ENCODE data around the gene CAMK1.

CAMK1 gene

GRCh38 chr3:9715136-9715535, 54.6 kb downstream of the CAMK1 start:
- TF ChIP-seq EZH2 (IDR thresholded peaks at IDR 0.05; ENCODE audit: borderline replicate concordance, low read length) (no peak), CTCF (IDR thresholded peaks at IDR 0.05; ENCODE audit: low read length) (no peak)
- Histone ChIP-seq H3K36me3 (ENCODE audit: insufficient read depth, low read length) (no peaks in the 10 kb centered on the region), H3K79me2 (ENCODE audit: insufficient read depth, low read length) (no peaks in the 10 kb centered on the region), H3K27me3 (ENCODE audit: insufficient read depth, low read length) (peaks cover 13% of the 10 kb centered on the region), H3F3A (ENCODE audit: insufficient read depth, low read length) (no peaks in the 10 kb centered on the region), H3K27ac (ENCODE audit: low read depth, low read length, poor library complexity, severe bottlenecking) (no peak overlapping the region), H4K20me1 (ENCODE audit: insufficient read depth, low read length) (no peaks in the 10 kb centered on the region), H2AFZ (ENCODE audit: low read length) (no peak overlapping the region), H3K9me2 (ENCODE audit: low read depth, low read length) (no peaks in the 10 kb centered on the region), H3K4me3 (ENCODE audit: low read depth, low read length, poor library complexity, severe bottlenecking) (no peak overlapping the region), H3K4me1 (ENCODE audit: insufficient read depth, low read length, severe bottlenecking) (no peaks in the 10 kb centered on the region), H3K9ac (ENCODE audit: low read length) (no peak overlapping the region), H3K9me3 (ENCODE audit: low read length) (no peaks in the 10 kb centered on the region), H3K4me2 (ENCODE audit: low read length) (no peak overlapping the region)

- no peak overlapping the region for H3K27ac ChIP-seq (ENCODE audit: low read depth, low read length, poor library complexity, severe bottlenecking)
- no peak overlapping the region for H3K4me3 ChIP-seq (ENCODE audit: low read depth, low read length, poor library complexity, severe bottlenecking)
- H3K9me3 ChIP-seq (ENCODE audit: low read length) = no peaks in the 10 kb centered on the region
- no peaks in the 10 kb centered on the region for H3F3A ChIP-seq (ENCODE audit: insufficient read depth, low read length)
- H3K9ac ChIP-seq (ENCODE audit: low read length) = no peak overlapping the region
- no peaks in the 10 kb centered on the region for H3K79me2 ChIP-seq (ENCODE audit: insufficient read depth, low read length)
- H4K20me1 ChIP-seq (ENCODE audit: insufficient read depth, low read length) = no peaks in the 10 kb centered on the region
- peaks cover 10% of the 10 kb centered on the region for H3K27me3 ChIP-seq (ENCODE audit: insufficient read depth, low read length)
- no peak overlapping the region for H2AFZ ChIP-seq (ENCODE audit: low read length)
- no peaks in the 10 kb centered on the region for H3K4me1 ChIP-seq (ENCODE audit: insufficient read depth, low read length, severe bottlenecking)
- H3K4me2 ChIP-seq (ENCODE audit: low read length) = no peak overlapping the region
- TF ChIP-seq CTCF (IDR thresholded peaks at IDR 0.05; ENCODE audit: low read length) (no peak), EZH2 (IDR thresholded peaks at IDR 0.05; ENCODE audit: borderline replicate concordance, low read length) (no peak)
- H3K9me2 ChIP-seq (ENCODE audit: low read depth, low read length) = no peaks in the 10 kb centered on the region
- no peaks in the 10 kb centered on the region for H3K36me3 ChIP-seq (ENCODE audit: insufficient read depth, low read length)
Observed at GRCh38 chr3:9713142-9713541, 56.6 kb downstream of the CAMK1 start.

GRCh38 chr3:9712415-9712814, 57.3 kb downstream of the CAMK1 start:
- no peak for TF ChIP-seq CTCF (IDR thresholded peaks at IDR 0.05; ENCODE audit: low read length)
- no peak for TF ChIP-seq EZH2 (IDR thresholded peaks at IDR 0.05; ENCODE audit: borderline replicate concordance, low read length)
- Histone ChIP-seq H3K9me2 (ENCODE audit: low read depth, low read length) (no peaks in the 10 kb centered on the region), H2AFZ (ENCODE audit: low read length) (no peak overlapping the region), H3K9ac (ENCODE audit: low read length) (no peak overlapping the region), H3K27ac (ENCODE audit: low read depth, low read length, poor library complexity, severe bottlenecking) (no peak overlapping the region), H3K36me3 (ENCODE audit: insufficient read depth, low read length) (no peaks in the 10 kb centered on the region), H4K20me1 (ENCODE audit: insufficient read depth, low read length) (no peaks in the 10 kb centered on the region), H3F3A (ENCODE audit: insufficient read depth, low read length) (no peaks in the 10 kb centered on the region), H3K27me3 (ENCODE audit: insufficient read depth, low read length) (peaks cover 7% of the 10 kb centered on the region), H3K4me3 (ENCODE audit: low read depth, low read length, poor library complexity, severe bottlenecking) (no peak overlapping the region), H3K4me1 (ENCODE audit: insufficient read depth, low read length, severe bottlenecking) (no peaks in the 10 kb centered on the region), H3K79me2 (ENCODE audit: insufficient read depth, low read length) (no peaks in the 10 kb centered on the region), H3K4me2 (ENCODE audit: low read length) (no peak overlapping the region), H3K9me3 (ENCODE audit: low read length) (no peaks in the 10 kb centered on the region)
